ENCODE data around the gene TANC1. TPM values are rescaled to one million over a fixed set of nuclear protein-coding genes. Genes with fewer than 3 reads are reported as not detected.

Gene TANC1
- total and polyA plus RNA-seq, 2 of the 4 experiments (the other 2 are of a cell fraction), result 10.2 to 12.9 TPM

DNA sequence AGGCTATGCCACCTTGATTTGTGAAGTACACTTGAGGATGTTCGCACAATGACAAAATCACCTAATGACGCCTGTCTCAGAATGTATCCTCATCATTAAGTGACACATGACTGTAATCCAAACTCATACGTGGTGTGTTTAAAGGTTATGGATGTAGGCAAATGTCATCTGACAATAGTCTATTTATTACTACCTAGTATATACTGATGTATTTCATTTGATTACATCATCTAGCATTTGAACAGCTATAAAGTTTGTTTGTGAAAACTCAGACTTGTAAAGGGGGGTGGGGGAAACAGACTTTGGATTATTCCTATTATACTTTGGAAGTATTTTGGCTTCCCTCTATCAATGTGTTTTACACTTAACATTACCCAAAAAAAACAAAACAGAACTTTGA is 129.9 kb downstream of the TANC1 start:
- no peak overlapping the region for H3K27ac ChIP-seq (ENCODE audit: insufficient read depth, low read length)
- 0 out of 3 replicates have a peak overlapping the region, but pooled peaks have one; percentile 22 for H2BK15ac ChIP-seq (ENCODE audit: low read depth, low read length)
- H4K20me1 ChIP-seq (ENCODE audit: insufficient read depth, low read length), result no peaks in the 10 kb centered on the region
- H3K4me1 ChIP-seq (ENCODE audit: control insufficient read depth, insufficient read depth, low read length), result peaks cover 16% of the 10 kb centered on the region
- H3K9ac ChIP-seq (ENCODE audit: low read depth, low read length), result no peak overlapping the region
- peaks cover 4% of the 10 kb centered on the region for H3K36me3 ChIP-seq (ENCODE audit: control insufficient read depth, insufficient read depth, low read length)
- DNase-seq, result no peak
- peak overlapping the region; percentile 89 for H2BK120ac ChIP-seq (ENCODE audit: low read depth, low read length)
- peak overlapping the region; percentile 34; the same call in 1 of the 2 replicates for H3K18ac ChIP-seq (ENCODE audit: low read depth, low read length)
- dilution Hi-C loops (cut with HindIII; ENCODE audit: low sequenced_read_pairs, unreplicated experiment), result no loop called here
- BruUV-seq (replicated peaks), result no TSS peak
- no peaks in the 10 kb centered on the region for H3K27me3 ChIP-seq (ENCODE audit: control insufficient read depth, insufficient read depth, low read length)
- no peak overlapping the region for H2AK9ac ChIP-seq (replicated peaks; ENCODE audit: low read depth, low read length, poor library complexity)
- H4K8ac ChIP-seq (ENCODE audit: low read depth in 2 of 2, low read length in 2 of 2), result peak overlapping the region in 1 of 2 experiments; percentile 1; a peak in 1 of 4 replicates
- peak overlapping the region; percentile 64; the same call in 1 of the 2 replicates for H3K4ac ChIP-seq (ENCODE audit: low read depth, low read length)
- CTCF ChIA-PET, result interaction anchor here (1.0 kb wide), 1 partner anchor 26 kb away, joined by 3 read pairs; no protein-coding TSS in a partner anchor
- H4K5ac ChIP-seq (ENCODE audit: low read depth, low read length), result no peak overlapping the region
- H3K9me3 ChIP-seq (ENCODE audit: control insufficient read depth, insufficient read depth, low read length), result peaks cover 10% of the 10 kb centered on the region
- no peak overlapping the region for H3K4me3 ChIP-seq (ENCODE audit: insufficient read depth, low read depth, low read length)
- ATAC-seq (ENCODE audit: low read depth), result no peak
- H3K14ac ChIP-seq (replicated peaks; ENCODE audit: low read depth, low read length), result peak overlapping the region; percentile 44
- H3K79me1 ChIP-seq (ENCODE audit: low read depth in 1 of 2, low read length in 2 of 2), result peaks cover 25 to 50% of the 10 kb centered on the region in 2 experiments
- peak overlapping the region; percentile 28 for H2BK5ac ChIP-seq (ENCODE audit: low read depth, low read length, poor library complexity, severe bottlenecking)
- H4K91ac ChIP-seq (ENCODE audit: insufficient read depth, low read depth, low read length), result peak overlapping the region; percentile 59; the same call in 1 of the 2 replicates
- TF ChIP-seq RCOR1 (IDR thresholded peaks at IDR 0.05; ENCODE audit: insufficient replicate concordance, low read length) (no peak), MXI1 (IDR thresholded peaks at IDR 0.05; ENCODE audit: borderline replicate concordance, low read depth, low read length) (no peak), NFE2L2 (IDR thresholded peaks at IDR 0.05; ENCODE audit: low read depth, low read length) (no peak), CEBPB (IDR thresholded peaks at IDR 0.05; ENCODE audit: low read depth, low read length) (0 out of 2 replicates have a peak, but pooled peaks have one; percentile 21)
- WGBS, 2 experiments (ENCODE audit: extremely low coverage in 2 of 2, insufficient read length in 1 of 2), result no CpG with 5 or more reads among the region's 3 CpGs
- peak overlapping the region; percentile 18; the same call in 1 of the 2 replicates for H2AK5ac ChIP-seq (ENCODE audit: low read depth, low read length)
- no peak overlapping the region for H2AFZ ChIP-seq (replicated peaks; ENCODE audit: low read length, poor library complexity)
- H3K4me2 ChIP-seq (ENCODE audit: low read depth, low read length), result no peak overlapping the region
- intact Hi-C loops (cut with micrococcal nuclease), result no loop called here
- H3K23ac ChIP-seq (ENCODE audit: low read depth, low read length), result peak overlapping the region; percentile 52; the same call in 1 of the 2 replicates
- in situ Hi-C loops (cut with MboI; ENCODE audit: low sequenced_read_pairs), result no loop called here
- POLR2A ChIA-PET (ENCODE audit: unreplicated experiment), result interaction anchor here (0.6 kb wide), 1 partner anchor 142 kb away, joined by 3 read pairs; no protein-coding TSS in a partner anchor
- H3K56ac ChIP-seq (ENCODE audit: extremely low read depth, insufficient read depth, low read length), result no peak overlapping the region
- H2BK20ac ChIP-seq (ENCODE audit: low read depth, low read length), result peak overlapping the region; percentile 75; the same call in 1 of the 2 replicates
- peaks cover 22% of the 10 kb centered on the region for H3K9me1 ChIP-seq (ENCODE audit: insufficient read depth, low read length)

All from IMR-90 (cell line).